Kidney epithelial cell (primary cell): Measurements from ENCODE around the gene CDH18. TPM values are rescaled to one million over a fixed set of nuclear protein-coding genes. Genes with fewer than 3 reads are reported as not detected.

Experiments used
- DNase-seq: peaks from one replicate; pipeline ENCODE4 v3.0.0-alpha.2; 2010; ENCODE audit warnings: low read depth
- H3K27me3 ChIP-seq: 2 replicates; pipeline ENCODE4 v1.6.0; 2011; ENCODE audit warnings: low read length; ENCODE audit not compliant: control insufficient read depth, insufficient read depth
- H3K36me3 ChIP-seq: 2 replicates; pipeline ENCODE4 v1.5.1; 2011; ENCODE audit warnings: low read length; ENCODE audit not compliant: control insufficient read depth, insufficient read depth
- H3K4me3 ChIP-seq: 2 replicates; pipeline ENCODE4 v1.5.1; 2011; ENCODE audit warnings: low read depth, mild to moderate bottlenecking, control low read depth, low read length
- CTCF ChIP-seq: IDR thresholded peaks from 2 replicates; pipeline ENCODE4 v1.5.1; 2011; ENCODE audit warnings: mild to moderate bottlenecking, moderate library complexity, low read length, control low read depth, inconsistent platforms; ENCODE audit not compliant: insufficient read depth, poor library complexity, severe bottlenecking
- total RNA-seq: library from RNA; depleted of rRNA; stranded (reverse); fragments of >200 nt; gene quantifications from 2 replicates; pipeline ENCODE4 v1.2.3, GENCODE V29; 2015

Gene CDH18
- total RNA-seq, 1 donor from 2014 or later = 0.21 TPM

- peak; percentile 81 for DNase-seq
- TF ChIP-seq CTCF = no peak
- Histone ChIP-seq H3K36me3 (no peaks in the 10 kb centered on the region), H3K4me3 (no peak overlapping the region), H3K27me3 (no peaks in the 10 kb centered on the region)
Observed at GRCh38 chr5:19928562-19929421, 59.2 kb downstream of the CDH18 start.

DNA sequence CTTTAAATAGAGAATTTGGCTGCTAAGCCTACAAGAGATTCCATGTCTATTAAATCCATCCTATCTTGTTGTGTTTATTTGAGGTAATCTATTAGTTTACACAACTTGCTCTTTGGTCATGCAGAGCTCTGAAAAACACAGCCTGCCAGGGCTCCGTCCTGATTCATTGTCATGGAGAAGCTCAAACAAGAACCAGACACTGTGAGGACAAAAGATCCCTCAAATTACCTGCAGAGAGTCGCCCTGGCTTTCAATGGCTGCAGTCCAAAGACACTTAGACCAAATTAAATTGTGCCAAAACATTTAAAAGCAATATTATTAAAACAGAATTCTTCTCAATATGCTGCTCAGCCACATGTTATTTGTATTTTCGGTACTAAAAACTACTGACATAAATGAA is 60.1 kb downstream of the CDH18 start:
- no peaks in the 10 kb centered on the region for H3K36me3 ChIP-seq
- no peak overlapping the region for H3K4me3 ChIP-seq
- TF ChIP-seq CTCF = no peak
- H3K27me3 ChIP-seq = no peaks in the 10 kb centered on the region
- no peak for DNase-seq

DNA sequence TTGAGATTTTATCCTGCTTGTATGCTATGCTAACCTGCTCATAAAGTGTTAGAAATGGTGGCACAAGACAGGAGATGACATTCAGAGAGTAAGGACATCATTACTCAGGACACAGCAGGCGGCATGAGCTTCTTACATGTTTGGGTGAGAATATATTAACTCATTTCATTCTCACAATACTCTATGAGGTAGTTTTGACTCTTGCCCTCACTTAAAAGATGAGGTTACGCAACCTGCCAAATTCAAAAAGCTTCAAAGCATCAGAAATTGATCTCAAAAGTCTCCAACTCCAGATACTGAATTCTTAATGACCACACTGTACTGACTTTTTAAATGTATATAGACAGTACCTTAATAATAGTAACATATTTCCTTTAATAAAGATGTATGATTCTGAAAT is 60.8 kb downstream of the CDH18 start:
- Histone ChIP-seq H3K36me3 (no peaks in the 10 kb centered on the region), H3K27me3 (no peaks in the 10 kb centered on the region), H3K4me3 (no peak overlapping the region)
- DNase-seq = no peak
- TF ChIP-seq CTCF = no peak

GRCh38 chr5:19923742-19924141 is 64.3 kb downstream of the CDH18 start:
- H3K4me3 ChIP-seq = no peak overlapping the region
- DNase-seq = no peak
- no peak for TF ChIP-seq CTCF
- no peaks in the 10 kb centered on the region for H3K36me3 ChIP-seq
- H3K27me3 ChIP-seq = no peaks in the 10 kb centered on the region

DNA sequence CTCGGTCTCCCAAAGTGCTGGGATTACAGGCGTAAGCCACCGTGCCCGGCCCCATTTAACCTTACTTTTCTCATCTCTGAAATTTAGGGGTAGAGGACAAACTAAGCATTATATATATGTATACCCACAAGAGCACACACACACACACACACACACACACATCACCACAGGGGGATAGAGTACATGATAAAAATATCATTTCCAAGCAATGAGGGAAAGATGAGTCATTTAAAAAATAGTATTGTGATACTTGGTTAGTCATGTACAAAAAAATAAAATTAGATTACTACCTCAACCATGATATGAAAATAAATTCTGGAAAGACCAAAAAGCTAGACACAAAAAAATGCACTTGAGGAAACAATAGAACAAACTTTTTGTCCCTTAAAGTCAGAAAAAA is 67.2 kb downstream of the CDH18 start:
- no peak for TF ChIP-seq CTCF
- Histone ChIP-seq H3K4me3 (no peak overlapping the region), H3K36me3 (no peaks in the 10 kb centered on the region), H3K27me3 (no peaks in the 10 kb centered on the region)
- DNase-seq = no peak

DNA sequence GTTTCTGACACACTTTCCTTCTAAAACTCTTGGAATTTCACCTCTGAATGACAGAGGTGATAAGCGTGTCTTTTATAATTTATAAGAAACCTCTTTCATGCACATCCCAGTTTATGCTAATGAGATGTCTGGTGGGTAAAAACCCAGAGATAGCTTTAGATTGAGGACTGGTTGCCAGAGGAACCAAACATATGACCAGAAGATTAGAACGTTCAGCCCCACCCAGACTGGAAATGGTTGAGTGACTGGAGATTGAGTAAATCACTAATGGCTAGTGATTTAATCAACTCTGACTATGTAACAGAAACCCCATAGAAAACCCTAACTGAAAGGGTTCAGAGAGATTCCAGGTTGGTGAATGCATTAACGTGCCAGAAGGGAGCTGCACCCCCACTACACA is 69.2 kb downstream of the CDH18 start:
- TF ChIP-seq CTCF = no peak
- no peak for DNase-seq

More for the DNA sequence above, 69.2 kb downstream of the CDH18 start:
- H3K4me3 ChIP-seq = no peak overlapping the region
- no peaks in the 10 kb centered on the region for H3K27me3 ChIP-seq
- no peaks in the 10 kb centered on the region for H3K36me3 ChIP-seq
